GM23338 (cell line): ENCODE measurements around the gene QSOX1. TPM values are rescaled to one million over a fixed set of nuclear protein-coding genes. Genes with fewer than 3 reads are reported as not detected.

Experiments used
- ATAC-seq: fragments of 200-7000 bp; cut with Tn5 transposase; 3 replicates; pipeline ENCODE4 v1.9.1; 2020
- DNase-seq: peaks from one replicate; pipeline ENCODE4 v3.0.0-alpha.2; 2015; ENCODE audit warnings: low spot score
- H2AFZ ChIP-seq: fragments of 200-600 bp; sonication (generic); 2 replicates; pipeline ENCODE4 v1.8.0; 2016; ENCODE audit warnings: antibody characterized with exemption, mild to moderate bottlenecking, moderate library complexity
- H3F3A ChIP-seq: fragments of 200-600 bp; sonication (generic); replicated peaks from 2 replicates; pipeline ENCODE4 v1.8.0; 2017; ENCODE audit warnings: antibody characterized with exemption, mixed run types, low read depth
- H3K27ac ChIP-seq: fragments of 200-600 bp; sonication (generic); 2 replicates; pipeline ENCODE4 v1.6.1; 2016; ENCODE audit warnings: low read depth
- H3K27me3 ChIP-seq: fragments of 200-600 bp; sonication (generic); 2 replicates; pipeline ENCODE4 v1.8.0; 2016; ENCODE audit warnings: mild to moderate bottlenecking, mixed run types, moderate library complexity; ENCODE audit not compliant: insufficient read depth
- H3K36me3 ChIP-seq: fragments of 200-600 bp; sonication (generic); 2 replicates; pipeline ENCODE4 v1.8.0; 2016; ENCODE audit warnings: mild to moderate bottlenecking; ENCODE audit not compliant: insufficient read depth
- H3K4me1 ChIP-seq: fragments of 200-600 bp; sonication (generic); 2 replicates; pipeline ENCODE4 v1.8.0; 2016; ENCODE audit warnings: mild to moderate bottlenecking, moderate library complexity; ENCODE audit not compliant: insufficient read depth
- H3K4me2 ChIP-seq: fragments of 200-600 bp; sonication (generic); 2 replicates; pipeline ENCODE4 v1.7.1; 2017; ENCODE audit warnings: mixed run types
- H3K4me3 ChIP-seq: fragments of 200-600 bp; sonication (generic); 2 replicates; pipeline ENCODE4 v1.6.1; 2016; ENCODE audit warnings: mixed run types
- H3K79me2 ChIP-seq: fragments of 200-600 bp; sonication (generic); replicated peaks from 2 replicates; pipeline ENCODE4 v1.8.0; 2017; ENCODE audit warnings: mild to moderate bottlenecking; ENCODE audit not compliant: insufficient read depth
- H3K9me2 ChIP-seq: fragments of 200-600 bp; sonication (generic); 2 replicates; pipeline ENCODE4 v1.8.0; 2017; ENCODE audit not compliant: insufficient read depth
- H4K20me1 ChIP-seq: fragments of 200-600 bp; sonication (generic); replicated peaks from 2 replicates; pipeline ENCODE4 v1.8.0; 2017; ENCODE audit warnings: mild to moderate bottlenecking; ENCODE audit not compliant: insufficient read depth
- H3K27ac Mint-ChIP-seq: 2 replicates; pipeline ENCODE4 v1.8.0; 2020; ENCODE audit warnings: inconsistent platforms, mild to moderate bottlenecking, moderate library complexity, mixed read lengths
- H3K27me3 Mint-ChIP-seq: 3 replicates; pipeline ENCODE4 v1.8.0; 2022; ENCODE audit warnings: low read depth, mild to moderate bottlenecking, moderate library complexity, mixed read lengths, inconsistent platforms; ENCODE audit not compliant: insufficient read depth, poor library complexity
- H3K36me3 Mint-ChIP-seq: 3 replicates; pipeline ENCODE4 v1.8.0; 2021; ENCODE audit warnings: low read depth, mild to moderate bottlenecking, inconsistent platforms, moderate library complexity, mixed read lengths
- H3K4me1 Mint-ChIP-seq: 3 replicates; pipeline ENCODE4 v1.8.0; 2020; ENCODE audit warnings: mild to moderate bottlenecking, inconsistent platforms, mixed read lengths
- H3K4me3 Mint-ChIP-seq: 3 replicates; pipeline ENCODE4 v1.8.0; 2021; ENCODE audit warnings: moderate library complexity, mild to moderate bottlenecking, inconsistent platforms, mixed read lengths
- H3K9me3 Mint-ChIP-seq: 3 replicates; pipeline ENCODE4 v1.8.0; 2020; ENCODE audit warnings: moderate library complexity, mild to moderate bottlenecking, inconsistent platforms, mixed read lengths
- CREB1 ChIP-seq: fragments of 250-450 bp; sonication (Bioruptor Pico); IDR thresholded peaks from 2 replicates; pipeline ENCODE4 v1.5.0; 2020; ENCODE audit warnings: low read depth, mild to moderate bottlenecking, moderate library complexity
- EZH2 ChIP-seq: fragments of 200-600 bp; sonication (generic); IDR thresholded peaks from one replicate; pipeline ENCODE4 v1.8.0; 2017; ENCODE audit warnings: antibody characterized with exemption, mild to moderate bottlenecking, low read depth; ENCODE audit not compliant: unreplicated experiment
- EZH2phosphoT487 ChIP-seq: fragments of 200-600 bp; sonication (generic); IDR thresholded peaks from one replicate; pipeline ENCODE4 v1.8.1; 2018; ENCODE audit warnings: antibody characterized with exemption; ENCODE audit not compliant: unreplicated experiment
- JUNB ChIP-seq: IDR thresholded peaks from one replicate; pipeline ENCODE4 v1.6.1; 2016; ENCODE audit warnings: antibody characterized with exemption; ENCODE audit not compliant: unreplicated experiment
- NANOG ChIP-seq: IDR thresholded peaks from 2 replicates; pipeline ENCODE4 v1.6.1; 2016; ENCODE audit warnings: antibody characterized with exemption, borderline replicate concordance
- POLR2AphosphoS5 ChIP-seq: IDR thresholded peaks from 2 replicates; pipeline ENCODE4 v1.6.1; 2016; ENCODE audit warnings: antibody characterized with exemption, low read depth
- STAT1 ChIP-seq: IDR thresholded peaks from one replicate; pipeline ENCODE4 v1.6.1; 2016; ENCODE audit warnings: antibody characterized with exemption; ENCODE audit not compliant: unreplicated experiment
- ZNF114 ChIP-seq: fragments of 250-450 bp; sonication (Bioruptor Pico); IDR thresholded peaks from 2 replicates; pipeline ENCODE4 v1.5.0; 2020; ENCODE audit warnings: mild to moderate bottlenecking, moderate library complexity
- ZNF331 ChIP-seq: fragments of 250-450 bp; sonication (Bioruptor Pico); IDR thresholded peaks from 2 replicates; pipeline ENCODE4 v1.5.0; 2020; ENCODE audit warnings: low read depth, mild to moderate bottlenecking, moderate library complexity
- polyA plus RNA-seq: library from polyadenylated mRNA; unstranded; fragments of >200 nt; fragmentation: Nextera tagmentation; extraction: Ambion mirVana; gene quantifications from 2 replicates; pipeline ENCODE4 v1.2.1, GENCODE V29; 2016
- total RNA-seq: library from RNA; depleted of rRNA; stranded (reverse); fragments of >200 nt; shearing (Covaris generic); gene quantifications from 2 replicates; pipeline ENCODE4 v1.2.3, GENCODE V29; 2014
- TF ChIP-seq, protein P1 (sequence below): IDR thresholded peaks from one replicate; pipeline ENCODE4 v1.6.1; 2018; ENCODE audit warnings: antibody characterized with exemption; ENCODE audit not compliant: unreplicated experiment
- TF ChIP-seq, protein P2 (sequence below): IDR thresholded peaks from 2 replicates; pipeline ENCODE4 v1.6.1; 2016; ENCODE audit warnings: antibody characterized with exemption
- TF ChIP-seq, protein P3 (sequence below), 2 experiments: fragments of 200-600 bp in 1 of 2; sonication (generic) in 1 of 2; conservative IDR thresholded peaks; 2 replicates each; pipeline versions ENCODE4 v1.5.1 to v1.6.1; 2016 to 2017; ENCODE audit warnings: antibody characterized with exemption in 2 of 2, low read depth in 2 of 2, mild to moderate bottlenecking in 2 of 2, moderate library complexity in 1 of 2

QSOX1 gene
- total and polyA plus RNA-seq, 2 experiments from 2014 or later = 47.8 to 119 TPM

DNA sequence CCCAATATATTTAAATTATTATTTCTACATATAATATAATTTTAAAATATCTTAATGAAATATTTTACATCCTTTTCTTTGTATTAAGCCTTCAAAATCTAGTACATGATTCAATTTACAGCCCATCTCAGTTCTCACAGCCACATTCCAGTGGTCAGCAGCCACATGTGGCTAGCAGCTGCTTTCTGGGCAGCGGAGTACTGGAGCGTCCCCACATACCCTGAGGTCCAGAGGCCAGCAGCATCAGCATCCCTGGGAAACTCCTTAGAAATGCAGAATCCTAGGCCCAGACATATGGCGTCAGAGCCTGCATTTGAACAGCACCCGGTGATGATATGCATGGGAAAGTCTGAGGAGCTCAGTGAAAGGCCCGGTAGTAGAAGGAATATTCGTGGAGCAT lies 66.8 kb downstream of the QSOX1 start:
- no peaks in the 10 kb centered on the region for H3K9me3 Mint-ChIP-seq
- Histone ChIP-seq H3K27me3 (peaks cover 23% of the 10 kb centered on the region), H3K4me3 (no peak overlapping the region), H3K27ac (no peak overlapping the region), H3K4me1 (peaks cover 12% of the 10 kb centered on the region; the same call in 1 of the 2 replicates), H3K9me2 (no peaks in the 10 kb centered on the region), H3F3A (no peaks in the 10 kb centered on the region), H3K36me3 (no peaks in the 10 kb centered on the region), H4K20me1 (no peaks in the 10 kb centered on the region; the same call in 1 of the 2 replicates), H2AFZ (no peak overlapping the region), H3K4me2 (no peak overlapping the region), H3K79me2 (no peaks in the 10 kb centered on the region)
- ATAC-seq (no peak), DNase-seq (no peak)
- H3K4me3 Mint-ChIP-seq = no peak overlapping the region
- peaks cover 5% of the 10 kb centered on the region for H3K27me3 Mint-ChIP-seq
- peaks cover 15% of the 10 kb centered on the region for H3K4me1 Mint-ChIP-seq
- no peak overlapping the region for H3K27ac Mint-ChIP-seq
- TF ChIP-seq JUNB = no peak
- no peak for TF ChIP-seq EZH2
- no peak for TF ChIP-seq ZNF331
- TF ChIP-seq, protein P1, sequence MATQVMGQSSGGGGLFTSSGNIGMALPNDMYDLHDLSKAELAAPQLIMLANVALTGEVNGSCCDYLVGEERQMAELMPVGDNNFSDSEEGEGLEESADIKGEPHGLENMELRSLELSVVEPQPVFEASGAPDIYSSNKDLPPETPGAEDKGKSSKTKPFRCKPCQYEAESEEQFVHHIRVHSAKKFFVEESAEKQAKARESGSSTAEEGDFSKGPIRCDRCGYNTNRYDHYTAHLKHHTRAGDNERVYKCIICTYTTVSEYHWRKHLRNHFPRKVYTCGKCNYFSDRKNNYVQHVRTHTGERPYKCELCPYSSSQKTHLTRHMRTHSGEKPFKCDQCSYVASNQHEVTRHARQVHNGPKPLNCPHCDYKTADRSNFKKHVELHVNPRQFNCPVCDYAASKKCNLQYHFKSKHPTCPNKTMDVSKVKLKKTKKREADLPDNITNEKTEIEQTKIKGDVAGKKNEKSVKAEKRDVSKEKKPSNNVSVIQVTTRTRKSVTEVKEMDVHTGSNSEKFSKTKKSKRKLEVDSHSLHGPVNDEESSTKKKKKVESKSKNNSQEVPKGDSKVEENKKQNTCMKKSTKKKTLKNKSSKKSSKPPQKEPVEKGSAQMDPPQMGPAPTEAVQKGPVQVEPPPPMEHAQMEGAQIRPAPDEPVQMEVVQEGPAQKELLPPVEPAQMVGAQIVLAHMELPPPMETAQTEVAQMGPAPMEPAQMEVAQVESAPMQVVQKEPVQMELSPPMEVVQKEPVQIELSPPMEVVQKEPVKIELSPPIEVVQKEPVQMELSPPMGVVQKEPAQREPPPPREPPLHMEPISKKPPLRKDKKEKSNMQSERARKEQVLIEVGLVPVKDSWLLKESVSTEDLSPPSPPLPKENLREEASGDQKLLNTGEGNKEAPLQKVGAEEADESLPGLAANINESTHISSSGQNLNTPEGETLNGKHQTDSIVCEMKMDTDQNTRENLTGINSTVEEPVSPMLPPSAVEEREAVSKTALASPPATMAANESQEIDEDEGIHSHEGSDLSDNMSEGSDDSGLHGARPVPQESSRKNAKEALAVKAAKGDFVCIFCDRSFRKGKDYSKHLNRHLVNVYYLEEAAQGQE = no peak
- TF ChIP-seq, protein P2, sequence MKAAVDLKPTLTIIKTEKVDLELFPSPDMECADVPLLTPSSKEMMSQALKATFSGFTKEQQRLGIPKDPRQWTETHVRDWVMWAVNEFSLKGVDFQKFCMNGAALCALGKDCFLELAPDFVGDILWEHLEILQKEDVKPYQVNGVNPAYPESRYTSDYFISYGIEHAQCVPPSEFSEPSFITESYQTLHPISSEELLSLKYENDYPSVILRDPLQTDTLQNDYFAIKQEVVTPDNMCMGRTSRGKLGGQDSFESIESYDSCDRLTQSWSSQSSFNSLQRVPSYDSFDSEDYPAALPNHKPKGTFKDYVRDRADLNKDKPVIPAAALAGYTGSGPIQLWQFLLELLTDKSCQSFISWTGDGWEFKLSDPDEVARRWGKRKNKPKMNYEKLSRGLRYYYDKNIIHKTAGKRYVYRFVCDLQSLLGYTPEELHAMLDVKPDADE = no peak
- TF ChIP-seq ZNF114 (CRISPR knock-in tag) = no peak
- TF ChIP-seq, protein P3, sequence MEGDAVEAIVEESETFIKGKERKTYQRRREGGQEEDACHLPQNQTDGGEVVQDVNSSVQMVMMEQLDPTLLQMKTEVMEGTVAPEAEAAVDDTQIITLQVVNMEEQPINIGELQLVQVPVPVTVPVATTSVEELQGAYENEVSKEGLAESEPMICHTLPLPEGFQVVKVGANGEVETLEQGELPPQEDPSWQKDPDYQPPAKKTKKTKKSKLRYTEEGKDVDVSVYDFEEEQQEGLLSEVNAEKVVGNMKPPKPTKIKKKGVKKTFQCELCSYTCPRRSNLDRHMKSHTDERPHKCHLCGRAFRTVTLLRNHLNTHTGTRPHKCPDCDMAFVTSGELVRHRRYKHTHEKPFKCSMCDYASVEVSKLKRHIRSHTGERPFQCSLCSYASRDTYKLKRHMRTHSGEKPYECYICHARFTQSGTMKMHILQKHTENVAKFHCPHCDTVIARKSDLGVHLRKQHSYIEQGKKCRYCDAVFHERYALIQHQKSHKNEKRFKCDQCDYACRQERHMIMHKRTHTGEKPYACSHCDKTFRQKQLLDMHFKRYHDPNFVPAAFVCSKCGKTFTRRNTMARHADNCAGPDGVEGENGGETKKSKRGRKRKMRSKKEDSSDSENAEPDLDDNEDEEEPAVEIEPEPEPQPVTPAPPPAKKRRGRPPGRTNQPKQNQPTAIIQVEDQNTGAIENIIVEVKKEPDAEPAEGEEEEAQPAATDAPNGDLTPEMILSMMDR (conservative IDR thresholded peaks at IDR 0.05; ENCODE audit: low read depth in 2 of 2) = no peak
- TF ChIP-seq STAT1 = no peak
- no peak for TF ChIP-seq CREB1 (CRISPR knock-in tag)
- TF ChIP-seq NANOG = no peak
- TF ChIP-seq EZH2phosphoT487 = no peak
- TF ChIP-seq POLR2AphosphoS5 = no peak
- no peaks in the 10 kb centered on the region for H3K36me3 Mint-ChIP-seq
